B cell (primary cell): ENCODE data around the gene NOS1AP. TPM values are rescaled to one million over a fixed set of nuclear protein-coding genes. Genes with fewer than 3 reads are reported as not detected.

Experiments
- ATAC-seq: fragments of 200-7000 bp; cut with Tn5 transposase; one replicate; pipeline ENCODE4 v1.10.0; 2021; ENCODE audit warnings: low read depth, mild to moderate bottlenecking, moderate number of reproducible peaks, moderate library complexity
- CTCF ChIA-PET: fragments of 350-600 bp; sonication (Branson Sonifier 250); formaldehyde crosslinking; loops from one replicate; lab custom pipeline; 2021; ENCODE audit warnings: antibody characterized with exemption, inconsistent platforms; lab: Charles Lee
- POLR2A ChIA-PET: fragments of 350-600 bp; sonication (Branson Sonifier 250); formaldehyde crosslinking; loops from one replicate; lab custom pipeline; 2021; ENCODE audit warnings: antibody characterized with exemption; lab: Charles Lee
- DNase-seq: peaks from one replicate; pipeline ENCODE4 v3.0.0; 2013
- H2AFZ ChIP-seq: 2 replicates; pipeline ENCODE4 v1.6.1; 2012; ENCODE audit warnings: mild to moderate bottlenecking, low read depth, low read length; ENCODE audit not compliant: insufficient read depth, poor library complexity, severe bottlenecking
- H3K27ac ChIP-seq, 2 donors: 1 replicate in 1 of 2; 2 replicates in 1 of 2; pipeline ENCODE4 v1.5.1; 2012 to 2013; ENCODE audit warnings: low read length in 2 of 2, mild to moderate bottlenecking in 2 of 2, moderate library complexity in 1 of 2
- H3K27me3 ChIP-seq, 4 experiments: fragments of 200-600 bp in 1 of 4; sonication (generic) in 1 of 4; replicated peaks in 1 of 4; 1 replicate in 2 of 4; 2 replicates in 2 of 4; pipeline versions ENCODE4 v1.6.1 to v1.7.0; 2013 to 2016; ENCODE audit warnings: low read length in 3 of 4, mild to moderate bottlenecking in 2 of 4, mixed read lengths in 1 of 4, moderate library complexity in 1 of 4; ENCODE audit not compliant: insufficient read depth in 4 of 4, control insufficient read depth in 3 of 4; ENCODE audit errors: control extremely low read depth in 1 of 4
- H3K36me3 ChIP-seq, 2 experiments: replicated peaks in 1 of 2; 1 replicate in 1 of 2; 2 replicates in 1 of 2; pipeline versions ENCODE4 v1.6.1 to v1.7.1; 2013; ENCODE audit warnings: low read length in 1 of 2; ENCODE audit not compliant: insufficient read depth in 2 of 2, control insufficient read depth in 1 of 2; ENCODE audit errors: control extremely low read depth in 1 of 2, extremely low read depth in 1 of 2
- H3K4me1 ChIP-seq, 2 donors: fragments of 200-600 bp in 1 of 2; sonication (generic) in 1 of 2; 1 replicate in 1 of 2; 2 replicates in 1 of 2; pipeline versions ENCODE4 v1.5.1 to v1.6.1; 2013 to 2017; ENCODE audit warnings: low read length in 2 of 2; ENCODE audit not compliant: control insufficient read depth in 2 of 2, insufficient read depth in 2 of 2
- H3K4me2 ChIP-seq: replicated peaks from 2 replicates; pipeline ENCODE3; 2012; ENCODE audit warnings: mild to moderate bottlenecking, low read depth, low read length; ENCODE audit not compliant: poor library complexity, severe bottlenecking
- H3K4me3 ChIP-seq, 5 experiments: fragments of 200-600 bp in 1 of 5; sonication (generic) in 1 of 5; 1 replicate in 3 of 5; 2 replicates in 2 of 5; pipeline versions ENCODE4 v1.5.1 to v1.7.0; 2011 to 2016; ENCODE audit warnings: low read length in 4 of 5, mild to moderate bottlenecking in 4 of 5, low read depth in 2 of 5, control low read depth in 1 of 5, moderate library complexity in 1 of 5; ENCODE audit not compliant: insufficient read depth in 1 of 5; ENCODE audit errors: control extremely low read depth in 1 of 5, extremely low read depth in 1 of 5
- H3K79me2 ChIP-seq: fragments of 200-600 bp; sonication (generic); one replicate; pipeline ENCODE4 v1.6.0; 2016; ENCODE audit warnings: low read length; ENCODE audit not compliant: control insufficient read depth, insufficient read depth
- H3K9ac ChIP-seq: fragments of 200-600 bp; sonication (generic); 2 replicates; pipeline ENCODE4 v1.6.1; 2017; ENCODE audit warnings: mild to moderate bottlenecking, low read length, moderate library complexity
- H3K9me3 ChIP-seq, 3 donors: one replicate each; pipeline versions ENCODE4 v1.6.1 to v1.7.1; 2013; ENCODE audit warnings: low read length in 2 of 3; ENCODE audit not compliant: control insufficient read depth in 2 of 3, insufficient read depth in 1 of 3; ENCODE audit errors: control extremely low read depth in 1 of 3
- H4K20me1 ChIP-seq: 2 replicates; pipeline ENCODE4 v1.6.0; 2012; ENCODE audit warnings: mild to moderate bottlenecking, low read length; ENCODE audit not compliant: insufficient read depth, control insufficient read depth, poor library complexity, severe bottlenecking
- H3K27ac Mint-ChIP-seq: one replicate; pipeline ENCODE4 v1.8.0; 2021; ENCODE audit warnings: mixed read lengths
- H3K27me3 Mint-ChIP-seq: one replicate; pipeline ENCODE4 v1.8.0; 2021; ENCODE audit warnings: mixed read lengths
- H3K4me1 Mint-ChIP-seq: one replicate; pipeline ENCODE4 v1.8.0; 2021; ENCODE audit warnings: mixed read lengths
- H3K4me3 Mint-ChIP-seq: one replicate; pipeline ENCODE4 v1.8.0; 2021; ENCODE audit warnings: mixed read lengths
- H3K9me3 Mint-ChIP-seq: one replicate; pipeline ENCODE4 v1.8.0; 2022; ENCODE audit warnings: mixed read lengths; ENCODE audit not compliant: insufficient read depth
- EZH2 ChIP-seq: IDR thresholded peaks from 2 replicates; pipeline ENCODE4 v1.6.1; 2012; ENCODE audit warnings: borderline replicate concordance, low read depth, mild to moderate bottlenecking, moderate library complexity, low read length; ENCODE audit not compliant: insufficient read depth, poor library complexity, severe bottlenecking
- WGBS: methylation state at CpG from one replicate; pipeline ENCODE4 v1.1.5; 2013; ENCODE audit warnings: missing lambda C conversion rate; ENCODE audit not compliant: insufficient coverage; 5-methylcytosine and 5-hydroxymethylcytosine counted together
- intact Hi-C: fragments of 100-400 bp; cut with micrococcal nuclease; formaldehyde crosslinking; loops from one replicate; pipeline ENCODE4 v1.10.0; 2022
- polyA plus RNA-seq: library from polyadenylated mRNA; depleted of rRNA; stranded (reverse); fragments of >200 nt; gene quantifications from 2 replicates; pipeline ENCODE4 v1.2.3, GENCODE V29; 2012
- total RNA-seq, 2 donors: library from RNA; stranded (reverse); fragments of 120-200 nt in 1 of 2; gene quantifications; 1 replicate in 1 of 2; 2 replicates in 1 of 2; pipeline versions ENCODE4 v1.2.3 to v1.2.4, GENCODE V29; 2013 to 2022
- TF ChIP-seq, protein P1 (sequence below): fragments of 200-600 bp; IDR thresholded peaks from one replicate; pipeline ENCODE4 v1.8.0; 2022; ENCODE audit warnings: antibody characterized with exemption, mild to moderate bottlenecking

NOS1AP gene
- total and polyA plus RNA-seq, 2 donors (not counting 1 experiment from before 2014, with no cell fraction given): 0.32 TPM; not detected in 1

DNA sequence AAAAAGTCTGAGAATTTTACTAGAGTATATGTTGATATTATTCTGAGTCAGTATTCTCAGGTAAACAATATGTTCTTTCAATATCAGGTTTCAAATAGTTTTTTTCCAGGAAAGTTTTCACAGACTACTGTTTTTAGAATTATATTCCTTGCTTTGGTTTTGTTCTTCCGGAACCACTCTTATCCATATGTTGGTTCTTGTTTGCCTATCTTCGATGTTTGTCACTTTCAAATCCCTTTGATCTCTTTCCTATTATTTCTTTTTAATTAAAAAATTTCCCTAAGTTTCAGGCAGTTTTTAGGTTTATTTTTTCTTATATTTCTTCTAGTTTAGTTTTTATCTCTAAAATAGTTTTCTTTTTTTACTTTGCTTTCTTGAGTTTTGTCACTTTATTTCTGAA lies 20.9 kb downstream of the NOS1AP start:
- Histone ChIP-seq H3K4me3 (no peak overlapping the region), H3K9me3 (no peaks in the 10 kb centered on the region), H4K20me1 (no peaks in the 10 kb centered on the region), H3K79me2 (no peaks in the 10 kb centered on the region), H3K9ac (no peak overlapping the region), H3K36me3 (no peaks in the 10 kb centered on the region), H3K4me1 (no peaks in the 10 kb centered on the region), H3K27ac (no peak overlapping the region), H2AFZ (no peak overlapping the region), H3K27me3 (peaks cover 0 to 11% (median 0%) of the 10 kb centered on the region in 4 experiments), H3K4me2 (no peak overlapping the region)
- TF ChIP-seq, protein P1, sequence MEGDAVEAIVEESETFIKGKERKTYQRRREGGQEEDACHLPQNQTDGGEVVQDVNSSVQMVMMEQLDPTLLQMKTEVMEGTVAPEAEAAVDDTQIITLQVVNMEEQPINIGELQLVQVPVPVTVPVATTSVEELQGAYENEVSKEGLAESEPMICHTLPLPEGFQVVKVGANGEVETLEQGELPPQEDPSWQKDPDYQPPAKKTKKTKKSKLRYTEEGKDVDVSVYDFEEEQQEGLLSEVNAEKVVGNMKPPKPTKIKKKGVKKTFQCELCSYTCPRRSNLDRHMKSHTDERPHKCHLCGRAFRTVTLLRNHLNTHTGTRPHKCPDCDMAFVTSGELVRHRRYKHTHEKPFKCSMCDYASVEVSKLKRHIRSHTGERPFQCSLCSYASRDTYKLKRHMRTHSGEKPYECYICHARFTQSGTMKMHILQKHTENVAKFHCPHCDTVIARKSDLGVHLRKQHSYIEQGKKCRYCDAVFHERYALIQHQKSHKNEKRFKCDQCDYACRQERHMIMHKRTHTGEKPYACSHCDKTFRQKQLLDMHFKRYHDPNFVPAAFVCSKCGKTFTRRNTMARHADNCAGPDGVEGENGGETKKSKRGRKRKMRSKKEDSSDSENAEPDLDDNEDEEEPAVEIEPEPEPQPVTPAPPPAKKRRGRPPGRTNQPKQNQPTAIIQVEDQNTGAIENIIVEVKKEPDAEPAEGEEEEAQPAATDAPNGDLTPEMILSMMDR: no peak
- TF ChIP-seq EZH2: no peak
- ATAC-seq: no peak
- Mint-ChIP-seq H3K9me3 (peaks cover 2% of the 10 kb centered on the region), H3K27me3 (peaks cover 36% of the 10 kb centered on the region), H3K4me3 (no peak overlapping the region), H3K4me1 (no peaks in the 10 kb centered on the region), H3K27ac (no peak overlapping the region)
- POLR2A ChIA-PET: no interaction called here
- no peak for DNase-seq
- WGBS: no CpG with 5 or more reads among the region's 2 CpGs
- CTCF ChIA-PET: no interaction called here
- intact Hi-C loops: no loop called here

GRCh38 chr1:162091681-162092524 lies 22.4 kb downstream of the NOS1AP start:
- Histone ChIP-seq H3K36me3 (no peaks in the 10 kb centered on the region), H3K4me1 (no peaks in the 10 kb centered on the region), H3K4me2 (no peak overlapping the region), H3K9ac (no peak overlapping the region), H3K9me3 (no peaks in the 10 kb centered on the region), H3K27me3 (peaks cover 0 to 10% (median 0%) of the 10 kb centered on the region in 4 experiments), H4K20me1 (no peaks in the 10 kb centered on the region), H3K27ac (no peak overlapping the region), H3K79me2 (no peaks in the 10 kb centered on the region), H2AFZ (no peak overlapping the region), H3K4me3 (no peak overlapping the region)
- H3K9me3 Mint-ChIP-seq: peaks cover 2% of the 10 kb centered on the region
- ATAC-seq: no peak
- no peak overlapping the region for H3K4me3 Mint-ChIP-seq
- ChIA-PET POLR2A (no interaction called here), CTCF (no interaction called here)
- no peak for DNase-seq
- TF ChIP-seq, protein P1: no peak
- no peak for TF ChIP-seq EZH2
- intact Hi-C loops: no loop called here
- H3K27ac Mint-ChIP-seq: no peak overlapping the region
- 71% methylated on average over 2 of the region's 4 CpGs for WGBS
- no peaks in the 10 kb centered on the region for H3K4me1 Mint-ChIP-seq
- peaks cover 30% of the 10 kb centered on the region for H3K27me3 Mint-ChIP-seq
